GM12878 (cell line): Measurements from ENCODE around the gene TROAP. TPM values are rescaled to one million over a fixed set of nuclear protein-coding genes. Genes with fewer than 3 reads are reported as not detected.

ENCODE experiments used
- ATAC-seq: fragments of 200-7000 bp; cut with Tn5 transposase; 3 replicates; pipeline ENCODE4 v1.9.1; 2020; ENCODE audit warnings: mild to moderate bottlenecking, moderate library complexity
- BruUV-seq: library from RNA; stranded (reverse); fragments of 400-500 nt; replicated peaks from 2 replicates; lab custom pipeline; 2021; lab: Mats Ljungman, UMichigan
- CTCF ChIA-PET: fragments of 300-600 bp; sonication (Branson Sonifier 250); formaldehyde crosslinking; extraction: SDS; loops from one replicate; lab custom pipeline; 2021; ENCODE audit warnings: inconsistent platforms; lab: Yijun Ruan, JAX
- POLR2A ChIA-PET: fragments of 350-600 bp; formaldehyde crosslinking; extraction: SDS; loops from one replicate; lab custom pipeline; 2021; ENCODE audit warnings: inconsistent platforms; lab: Charles Lee
- RAD21 ChIA-PET: fragments of 300-600 bp; sonication (Branson Sonifier 250); formaldehyde crosslinking; loops from one replicate; lab custom pipeline; 2023; ENCODE audit warnings: antibody characterized with exemption; ENCODE audit not compliant: unreplicated experiment; lab: Charles Lee
- SMC1A ChIA-PET: fragments of 300-600 bp; sonication (Branson Sonifier 250); formaldehyde crosslinking; loops from one replicate; lab custom pipeline; 2023; ENCODE audit not compliant: unreplicated experiment, uncharacterized antibody; lab: Charles Lee
- DNase-seq: peaks from one replicate; pipeline ENCODE4 v3.0.0-alpha.2; 2011; ENCODE audit warnings: low read depth, low spot score
- FAIRE-seq: peaks from 3 replicates; lab custom pipeline; 2011; peaks lifted over from hg19 to GRCh38; lab: Jason Lieb, UNC
- H2AFZ ChIP-seq: 2 replicates; pipeline ENCODE4 v1.6.0; 2011; ENCODE audit warnings: low read depth, low read length, control low read depth; ENCODE audit not compliant: control insufficient read depth
- H3K27ac ChIP-seq: 2 replicates; pipeline ENCODE4 v1.5.1; 2011; ENCODE audit warnings: control low read depth; ENCODE audit not compliant: control insufficient read depth, insufficient read depth
- H3K27me3 ChIP-seq, 2 experiments: replicated peaks in 1 of 2; 2 replicates each; pipeline versions ENCODE4 v1.6.0 to v1.6.1; 2011; ENCODE audit warnings: low read length in 1 of 2; ENCODE audit not compliant: control insufficient read depth in 2 of 2, insufficient read depth in 2 of 2
- H3K36me3 ChIP-seq, 2 experiments: 2 replicates each; pipeline ENCODE4 v1.5.1; 2011; ENCODE audit warnings: low read length in 1 of 2; ENCODE audit not compliant: control insufficient read depth in 2 of 2, insufficient read depth in 2 of 2
- H3K4me1 ChIP-seq: 2 replicates; pipeline ENCODE4 v1.6.1; 2011; ENCODE audit warnings: mild to moderate bottlenecking, low read length, moderate library complexity, mixed read lengths; ENCODE audit not compliant: control insufficient read depth, insufficient read depth
- H3K4me2 ChIP-seq: 2 replicates; pipeline ENCODE4 v1.6.0; 2011; ENCODE audit warnings: control low read depth; ENCODE audit not compliant: control insufficient read depth, insufficient read depth
- H3K4me3 ChIP-seq: fragments of 200-600 bp; sonication (generic); 2 replicates; pipeline ENCODE4 v1.5.1; 2016
- H3K79me2 ChIP-seq: 2 replicates; pipeline ENCODE4 v1.6.0; 2011; ENCODE audit warnings: low read length; ENCODE audit not compliant: control insufficient read depth, insufficient read depth
- H3K9ac ChIP-seq: 2 replicates; pipeline ENCODE4 v1.8.0; 2011; ENCODE audit warnings: low read length, control low read depth, mixed read lengths; ENCODE audit not compliant: control insufficient read depth, insufficient read depth
- H3K9me3 ChIP-seq: replicated peaks from 3 replicates; pipeline ENCODE4 v1.5.1; 2011; ENCODE audit warnings: mild to moderate bottlenecking, low read length; ENCODE audit not compliant: control insufficient read depth, insufficient read depth
- H4K20me1 ChIP-seq: 2 replicates; pipeline ENCODE4 v1.6.0; 2011; ENCODE audit not compliant: control insufficient read depth, insufficient read depth
- E4F1 ChIP-seq: fragments of 450-650 bp; IDR thresholded peaks from 2 replicates; pipeline ENCODE4 v1.6.1; 2018; ENCODE audit warnings: borderline replicate concordance, mild to moderate bottlenecking; ENCODE audit not compliant: partially characterized antibody
- ZBTB4 ChIP-seq: fragments of 450-650 bp; formaldehyde crosslinking; IDR thresholded peaks from 2 replicates; pipeline ENCODE4 v1.4.0; 2022; ENCODE audit warnings: mild to moderate bottlenecking, moderate library complexity
- WGBS: methylation state at CpG from one replicate; pipeline ENCODE4 v1.1.6; 2016; ENCODE audit warnings: low lambda C conversion rate; ENCODE audit not compliant: insufficient replicate concordance, insufficient coverage; ENCODE audit errors: missing lambda C conversion rate; 5-methylcytosine and 5-hydroxymethylcytosine counted together
- in situ Hi-C: fragments of 300-500 bp; cut with MboI; formaldehyde crosslinking; loops from 9 replicates; pipeline ENCODE4 v1.14.3; 2018; ENCODE audit warnings: mixed read lengths
- intact Hi-C: fragments of 100-400 bp; cut with micrococcal nuclease; formaldehyde crosslinking; loops from one replicate; pipeline ENCODE4 v1.14.2; 2022; ENCODE audit not compliant: unreplicated experiment
- polyA plus RNA-seq, 11 experiments: library from polyadenylated mRNA; depleted of rRNA in 4 of 11; unstranded in 6 of 11; stranded (reverse) in 5 of 11; fragments of >200 nt; fragmentation: Nextera tagmentation in 4 of 11; fragmentation: Illumina TruSeq in 1 of 11; extraction: Ambion mirVana in 4 of 11; extraction: Trizol in 1 of 11; gene quantifications; 1 replicate in 1 of 11; 2 replicates in 10 of 11; pipeline versions ENCODE4 v1.2.1 to v1.2.3, GENCODE V29; 2011 to 2016; ENCODE audit warnings: inconsistent platforms in 2 of 11, missing spikeins in 2 of 11, low read depth in 1 of 11
- total RNA-seq, 4 experiments: library from RNA; depleted of rRNA in 3 of 4; stranded (reverse); fragments of >200 nt in 3 of 4; fragmentation: Illumina TruSeq in 1 of 4; extraction: Trizol in 1 of 4; gene quantifications; 2 replicates each; pipeline versions ENCODE4 v1.2.1 to v1.2.3, GENCODE V29; 2013 to 2021

Gene TROAP
- total and polyA plus RNA-seq, 10 of the 15 experiments (the other 5 are each of a cell fraction or from before 2014, with no cell fraction given): 26.8 to 93.7 (median 52.6) TPM

- Histone ChIP-seq H3K27me3 (peaks cover 19 to 20% of the 10 kb centered on the region in 2 experiments), H3K79me2 (no peaks in the 10 kb centered on the region), H3K9ac (no peak overlapping the region), H3K4me1 (peaks cover 8% of the 10 kb centered on the region), H2AFZ (no peak overlapping the region), H3K4me3 (no peak overlapping the region), H4K20me1 (no peaks in the 10 kb centered on the region), H3K9me3 (no peaks in the 10 kb centered on the region), H3K36me3 (no peaks in the 10 kb centered on the region), H3K27ac (no peak overlapping the region), H3K4me2 (no peak overlapping the region)
- in situ Hi-C loops (no loop called here), intact Hi-C loops (no loop called here)
- ATAC-seq (no peak), FAIRE-seq (no peak), DNase-seq (no peak)
- 27% methylated on average over 5 of the region's 5 CpGs for WGBS
- CTCF ChIA-PET: interaction anchor here (1.2 to 16.2 kb wide), 8 partner anchors 9 to 67 kb away, joined by 3 to 231 read pairs (median 6); partner anchors contain the start of genes DNAJC22 and TROAP
- no TSS peak for BruUV-seq
- POLR2A ChIA-PET: interaction anchor here (1.1 to 1.7 kb wide), 2 partner anchors 28 to 38 kb away, joined by 3 to 4 read pairs; partner anchors contain the start of gene TROAP
- no peak for TF ChIP-seq ZBTB4 (CRISPR knock-in tag)
- TF ChIP-seq E4F1: no peak
- SMC1A ChIA-PET: no interaction called here
- RAD21 ChIA-PET: no interaction called here
These were observed 28.3 kb upstream of the TROAP start for GRCh38 chr12:49294804-49295081.
